ENCODE data around the gene TMCC2. TPM values are rescaled to one million over a fixed set of nuclear protein-coding genes. Genes with fewer than 3 reads are reported as not detected.

TMCC2 gene
- total and polyA plus RNA-seq, 10 donors, result 0.74 to 146 (median 7.7) TPM

- Histone ChIP-seq H3K36me3 (peaks cover 5 to 52% (median 47%) of the 10 kb centered on the region in 6 donors), H3K4me3 (no peak overlapping the region), H3K9me3 (no peaks in the 10 kb centered on the region), H3K27ac (peak overlapping the region in 6 of 8 donors; percentile 53 to 67 (median 64)), H3K27me3 (replicated peaks in 1 of 7) (no peaks in the 10 kb centered on the region), H3K4me1 (peaks cover 4 to 76% (median 27%) of the 10 kb centered on the region in 6 donors)
- TF ChIP-seq POLR2AphosphoS5 (IDR thresholded peaks at IDR 0.05), result peak; percentile 55 to 73 (median 64)
- TF ChIP-seq POLR2A (IDR thresholded peaks at IDR 0.05), result no peak
- TF ChIP-seq, protein P1, sequence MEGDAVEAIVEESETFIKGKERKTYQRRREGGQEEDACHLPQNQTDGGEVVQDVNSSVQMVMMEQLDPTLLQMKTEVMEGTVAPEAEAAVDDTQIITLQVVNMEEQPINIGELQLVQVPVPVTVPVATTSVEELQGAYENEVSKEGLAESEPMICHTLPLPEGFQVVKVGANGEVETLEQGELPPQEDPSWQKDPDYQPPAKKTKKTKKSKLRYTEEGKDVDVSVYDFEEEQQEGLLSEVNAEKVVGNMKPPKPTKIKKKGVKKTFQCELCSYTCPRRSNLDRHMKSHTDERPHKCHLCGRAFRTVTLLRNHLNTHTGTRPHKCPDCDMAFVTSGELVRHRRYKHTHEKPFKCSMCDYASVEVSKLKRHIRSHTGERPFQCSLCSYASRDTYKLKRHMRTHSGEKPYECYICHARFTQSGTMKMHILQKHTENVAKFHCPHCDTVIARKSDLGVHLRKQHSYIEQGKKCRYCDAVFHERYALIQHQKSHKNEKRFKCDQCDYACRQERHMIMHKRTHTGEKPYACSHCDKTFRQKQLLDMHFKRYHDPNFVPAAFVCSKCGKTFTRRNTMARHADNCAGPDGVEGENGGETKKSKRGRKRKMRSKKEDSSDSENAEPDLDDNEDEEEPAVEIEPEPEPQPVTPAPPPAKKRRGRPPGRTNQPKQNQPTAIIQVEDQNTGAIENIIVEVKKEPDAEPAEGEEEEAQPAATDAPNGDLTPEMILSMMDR (IDR thresholded peaks at IDR 0.05 in 8 of 11, conservative IDR thresholded peaks at IDR 0.05 in 3 of 11), result no peak
- WGBS, 5 donors, result 65 to 79% (median 71%) methylated on average over 11 to 14 of the region's 14 CpGs
- intact Hi-C loops (cut with DNase I; ENCODE audit: low total_unique reads), result no loop called here
- no peak for DNase-seq
These were observed 73.6 kb downstream of the TMCC2 start for GRCh38 chr1:205301205-205301821.

- no peak for TF ChIP-seq POLR2AphosphoS5 (IDR thresholded peaks at IDR 0.05)
- TF ChIP-seq, protein P1 (IDR thresholded peaks at IDR 0.05 in 8 of 11, conservative IDR thresholded peaks at IDR 0.05 in 3 of 11), result no peak
- TF ChIP-seq POLR2A (IDR thresholded peaks at IDR 0.05), result no peak
- Histone ChIP-seq H3K36me3 (peaks cover 5 to 59% (median 54%) of the 10 kb centered on the region in 6 donors), H3K27me3 (replicated peaks in 1 of 7) (no peaks in the 10 kb centered on the region), H3K4me3 (no peak overlapping the region), H3K9me3 (no peaks in the 10 kb centered on the region), H3K4me1 (peaks cover 4 to 75% (median 27%) of the 10 kb centered on the region in 6 donors), H3K27ac (peak overlapping the region in 7 of 8 donors; percentile 44 to 67 (median 64))
- DNase-seq, result no peak
- intact Hi-C loops (cut with DNase I; ENCODE audit: low total_unique reads), result no loop called here
- WGBS, 5 donors, result 80 to 90% (median 86%) methylated on average over 6 of the region's 6 CpGs
These were observed 74.3 kb downstream of the TMCC2 start for GRCh38 chr1:205301842-205302588.

- Histone ChIP-seq H3K9me3 (no peaks in the 10 kb centered on the region), H3K27me3 (replicated peaks in 1 of 7) (no peaks in the 10 kb centered on the region), H3K4me3 (no peak overlapping the region), H3K36me3 (peaks cover 5 to 72% (median 67%) of the 10 kb centered on the region in 6 donors), H3K4me1 (peaks cover 4 to 75% (median 25%) of the 10 kb centered on the region in 6 donors), H3K27ac (peak overlapping the region in 4 of 8 donors; percentile 38 to 66 (median 58))
- peak in 1 of 3 donors; percentile 66 for TF ChIP-seq POLR2AphosphoS5 (IDR thresholded peaks at IDR 0.05)
- TF ChIP-seq, protein P1 (IDR thresholded peaks at IDR 0.05 in 8 of 11, conservative IDR thresholded peaks at IDR 0.05 in 3 of 11), result no peak
- no peak for DNase-seq
- 91 to 94% (median 91%) methylated on average over 12 to 20 of the region's 20 CpGs for WGBS, 5 donors
- intact Hi-C loops (cut with DNase I; ENCODE audit: low total_unique reads), result no loop called here
These were observed 75.6 kb downstream of the TMCC2 start for GRCh38 chr1:205303247-205303888.

All from spleen (tissue), 11 donors.